ENCODE measurements around the gene CENPE.
A peak's percentile ranks its signal among the peaks of the same experiment; 100 is the strongest.

Gene CENPE

DNA sequence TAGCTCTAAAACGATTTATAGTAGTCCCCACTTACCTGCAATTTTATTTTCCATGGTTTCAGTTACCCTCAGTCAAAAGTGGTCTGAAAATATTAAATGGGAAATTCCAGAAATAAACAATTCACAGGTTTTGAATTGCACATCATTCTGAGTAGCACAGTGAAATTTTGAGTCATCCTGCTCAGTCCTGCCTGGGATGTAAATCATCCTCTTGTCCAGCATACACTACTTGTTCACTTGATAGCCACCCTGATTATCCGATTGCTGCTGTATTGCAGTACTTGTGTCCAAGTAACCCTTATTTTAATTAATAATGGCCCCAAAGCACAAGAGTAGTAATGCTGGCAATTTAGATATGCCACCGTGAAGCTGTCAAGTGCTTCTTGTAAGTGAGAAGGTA lies 75.0 kb downstream of the CENPE start:
- no peak for DNase-seq (ENCODE audit: low spot score)

DNA sequence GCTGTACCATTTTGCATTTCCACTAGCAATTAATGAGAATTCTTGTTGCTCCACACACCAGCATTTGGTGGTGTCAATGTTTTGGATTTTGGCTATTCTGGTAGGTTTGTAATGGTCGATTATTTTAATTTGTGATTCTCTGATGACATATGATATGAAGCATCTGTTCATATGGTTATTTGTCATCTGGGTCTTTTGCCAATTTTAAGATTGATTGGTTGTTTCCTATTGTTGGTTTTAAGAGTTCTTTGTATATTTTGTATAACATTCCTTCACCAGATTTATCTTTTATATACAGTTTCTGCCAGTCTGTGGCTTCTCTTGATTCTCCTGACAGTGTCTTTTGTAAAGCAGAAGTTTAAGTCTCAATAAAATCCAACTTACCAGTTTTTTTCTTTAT lies 80.0 kb downstream of the CENPE start:
- DNase-seq (ENCODE audit: low spot score): no peak

DNA sequence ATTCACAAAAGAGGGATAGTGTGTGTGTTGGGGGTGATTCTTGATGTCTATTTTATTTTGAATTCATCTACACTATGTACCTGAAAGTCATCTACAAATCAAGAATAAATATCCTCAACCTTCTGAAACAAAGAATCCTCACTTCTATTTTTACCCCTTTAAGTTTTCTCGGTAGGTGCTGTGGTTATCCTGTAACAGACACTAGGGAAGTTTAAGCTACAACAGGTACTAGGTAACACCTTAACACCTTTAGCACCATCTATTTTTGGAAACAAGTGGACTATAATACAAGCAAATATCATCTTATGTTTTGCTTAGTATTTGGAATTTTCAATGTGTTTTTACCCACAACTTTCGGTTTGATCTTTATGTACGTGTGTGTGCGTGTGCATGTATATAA lies 86.5 kb downstream of the CENPE start:
- no peak for DNase-seq (ENCODE audit: low spot score)

DNA sequence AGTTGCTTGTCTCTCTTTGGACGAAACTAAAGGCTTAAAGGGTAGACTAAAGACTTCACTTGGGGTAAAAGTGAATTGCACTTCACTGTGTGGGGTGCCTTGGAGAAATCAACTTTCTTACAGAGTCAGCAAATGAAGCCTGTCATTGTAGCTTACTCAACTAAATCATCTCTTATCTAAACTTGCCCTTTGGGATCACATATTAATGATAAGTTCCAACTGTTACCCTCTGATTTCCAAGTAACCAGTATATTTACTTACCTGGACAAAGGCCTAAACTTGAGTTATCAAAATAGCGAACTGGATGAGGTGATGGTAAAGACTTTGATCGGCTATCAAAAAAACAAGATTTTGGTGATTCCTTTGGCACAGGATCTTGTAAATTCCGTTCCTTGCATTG lies 89.6 kb downstream of the CENPE start:
- DNase-seq (ENCODE audit: low spot score): no peak

DNA sequence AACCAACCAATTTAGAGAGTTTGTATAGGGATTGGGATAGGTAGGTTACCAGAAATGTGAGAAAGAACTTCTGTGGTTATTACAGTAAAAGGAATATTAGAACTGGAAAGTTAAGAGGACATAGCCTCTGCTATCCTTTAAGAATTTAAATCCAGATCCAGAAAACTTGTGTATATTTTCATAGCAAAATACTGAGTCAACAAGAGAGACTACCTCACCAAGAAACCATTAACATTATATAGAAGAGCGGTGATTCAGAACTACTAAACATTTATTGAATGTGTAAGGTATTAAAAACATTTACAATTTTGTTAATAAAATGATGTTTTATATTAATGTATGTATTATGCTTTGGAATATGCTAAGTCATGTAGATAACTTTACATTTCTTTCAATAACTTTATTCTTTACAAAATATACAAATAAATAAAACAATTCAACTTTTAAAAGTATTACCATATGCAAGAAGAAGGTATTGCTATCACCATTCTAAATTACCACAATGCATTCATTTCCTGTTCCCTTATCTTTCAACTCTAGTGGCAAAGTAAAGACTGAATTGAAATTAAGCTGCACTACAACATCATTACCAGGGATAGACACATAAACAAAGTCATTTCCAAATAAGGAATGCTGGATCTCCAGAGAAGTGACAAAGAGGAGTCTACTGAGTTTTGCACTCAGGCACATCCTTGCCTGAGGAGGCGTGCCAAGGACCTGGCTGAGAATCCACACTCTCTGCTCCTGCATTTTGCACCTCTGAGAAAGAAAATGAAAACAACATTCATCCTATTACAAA lies 92.4 kb downstream of the CENPE start:
- no peak for DNase-seq (ENCODE audit: low spot score)

DNA sequence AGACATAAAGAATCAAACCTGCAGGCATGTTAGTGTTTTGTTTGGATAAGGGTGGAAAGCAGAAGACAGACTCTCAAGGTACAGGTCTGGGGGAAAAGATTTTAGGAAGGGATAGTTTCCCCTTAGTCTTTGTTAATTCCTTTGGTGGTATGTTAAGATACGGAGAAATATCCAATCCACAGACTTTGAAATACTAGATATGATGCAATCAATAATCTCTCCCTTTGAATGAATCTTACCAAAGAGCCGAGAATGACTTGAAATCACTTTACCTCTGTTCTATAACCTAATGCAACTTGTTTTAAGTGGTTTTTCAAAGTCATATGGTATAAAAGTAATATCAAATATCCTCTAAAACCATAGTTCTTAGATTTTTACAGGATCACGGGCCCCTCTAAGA lies 93.3 kb downstream of the CENPE start:
- DNase-seq (ENCODE audit: low spot score): no peak

DNA sequence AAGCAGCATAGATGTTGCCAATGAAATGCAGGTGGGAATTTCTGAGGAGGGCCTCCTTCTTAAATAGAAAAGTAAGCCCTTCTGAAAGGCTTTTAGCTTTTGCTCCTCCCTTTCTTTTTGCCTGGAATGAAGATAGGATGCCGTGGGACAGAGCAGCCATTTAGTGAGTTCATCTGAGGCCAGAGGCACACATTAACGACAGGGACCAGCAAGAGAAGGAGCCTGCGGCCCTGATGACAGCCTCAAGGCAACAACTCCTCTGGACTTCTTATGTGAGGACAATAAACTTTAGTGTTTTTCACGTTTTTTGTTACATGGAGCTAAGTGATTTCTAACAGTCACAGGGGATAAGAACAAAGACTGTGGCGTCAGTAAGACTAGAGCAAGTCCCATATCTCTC lies 97.5 kb downstream of the CENPE start:
- no peak for DNase-seq (ENCODE audit: low spot score)

DNA sequence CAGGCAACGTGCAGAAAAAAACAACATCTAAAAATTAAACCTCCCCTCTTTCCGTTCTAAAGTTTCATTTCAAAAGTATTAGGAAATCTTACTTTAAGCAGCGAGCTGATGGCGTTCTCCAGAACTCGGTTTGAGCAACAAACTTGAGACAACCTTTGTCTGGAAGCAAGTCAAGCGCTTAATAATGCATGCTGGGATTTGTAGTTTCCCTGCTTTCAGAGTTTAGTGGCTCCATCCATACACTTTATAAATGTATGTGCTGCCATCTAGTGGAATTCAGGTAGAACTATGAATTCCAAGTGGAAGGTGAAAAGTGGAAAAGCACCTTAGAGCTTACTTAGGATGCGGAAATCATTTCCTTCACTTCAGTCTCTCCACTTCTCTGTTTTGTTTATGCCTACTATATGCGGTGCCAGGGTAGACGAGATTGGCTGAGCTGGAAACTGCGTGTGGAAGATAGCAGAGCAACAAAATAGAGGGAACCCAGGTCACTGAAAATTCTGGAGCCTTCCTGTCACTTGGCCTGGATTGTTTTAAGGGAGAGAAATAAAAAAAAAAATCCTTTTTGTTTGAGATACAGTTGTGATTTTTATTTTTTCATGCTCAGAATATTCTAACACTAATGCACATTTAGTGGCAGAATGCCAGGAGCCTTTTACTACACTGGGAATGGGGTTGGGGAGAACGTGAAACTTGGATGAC lies 98.3 kb downstream of the CENPE start, which contains the start of gene BDH2:
TSS of gene BDH2 (minus strand) at position 144 of the 702 bp plus-strand sequence. CDS start 3,580 bp downstream, outside the sequence.
- DNase-seq (ENCODE audit: low spot score): peak; percentile 90

DNA sequence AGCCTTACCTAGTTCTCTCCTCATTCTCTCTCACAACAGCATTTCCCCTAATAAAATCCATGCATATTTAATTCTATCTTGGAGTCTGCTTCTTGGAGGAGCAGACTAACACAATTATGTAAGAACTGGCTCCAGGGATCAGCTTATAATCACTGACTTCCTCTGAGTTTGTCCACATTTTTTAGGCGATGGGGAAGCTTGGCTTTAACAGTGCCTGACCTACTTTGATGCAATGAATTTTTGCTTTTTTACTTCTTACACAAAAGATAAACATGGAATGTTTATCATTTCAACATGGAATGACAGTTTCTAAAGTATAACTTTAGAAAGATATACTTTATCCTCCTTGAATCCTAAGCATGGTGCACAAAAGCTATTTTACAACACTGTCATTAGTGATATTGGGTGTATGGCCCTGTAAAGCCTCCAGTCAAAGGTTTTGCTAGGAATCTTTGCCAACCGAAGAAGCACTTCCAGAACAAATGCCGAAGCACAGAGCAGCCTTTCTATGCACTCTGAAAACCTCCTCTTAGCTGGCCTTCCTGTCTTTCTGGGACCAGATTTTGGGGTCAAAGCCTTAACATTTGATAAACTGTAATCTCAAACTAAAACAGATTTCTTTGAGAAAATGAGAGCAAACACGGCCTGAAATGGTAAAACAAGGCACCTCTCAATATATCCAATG lies 99.2 kb downstream of the CENPE start:
- no peak for DNase-seq (ENCODE audit: low spot score)

DNA sequence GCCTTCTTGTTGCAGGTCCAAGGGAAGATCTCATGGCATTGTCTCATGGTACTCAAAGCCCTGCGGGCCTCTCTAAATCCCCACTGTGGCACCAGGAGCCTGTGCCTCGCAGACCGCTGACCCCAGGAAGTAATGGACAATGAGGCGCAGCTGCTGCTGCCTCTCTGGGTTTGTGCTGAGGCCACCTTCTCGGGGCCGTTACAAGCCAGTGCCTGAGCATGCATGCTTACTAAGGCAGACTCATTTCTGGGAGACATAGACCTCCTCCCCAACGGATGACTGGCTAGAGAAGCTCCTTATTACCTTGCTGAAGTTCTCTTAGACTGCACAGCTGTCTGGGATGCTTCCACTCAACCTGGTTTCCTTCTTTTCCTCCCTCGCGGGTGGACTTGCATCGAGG lies 99.8 kb downstream of the CENPE start:
- DNase-seq (ENCODE audit: low spot score): no peak

DNA sequence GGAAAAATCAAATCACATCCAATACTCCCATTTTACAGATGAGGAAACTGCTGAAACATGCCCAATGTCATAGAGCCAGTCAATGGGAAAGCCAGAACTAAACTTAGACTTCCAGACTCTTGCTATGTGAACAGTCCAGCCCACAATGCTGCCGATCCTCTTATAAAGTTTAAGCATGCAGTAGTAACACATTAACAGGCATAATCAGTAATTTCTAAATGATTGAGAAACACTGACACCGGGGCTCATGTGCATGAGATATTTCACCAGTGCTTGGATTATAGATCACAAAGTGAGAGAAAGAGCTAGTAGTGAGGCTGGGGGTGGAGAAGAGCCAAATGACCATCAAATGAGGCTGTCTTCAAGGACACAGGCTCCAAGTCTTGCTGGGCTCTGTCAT lies 101.0 kb downstream of the CENPE start:
- DNase-seq (ENCODE audit: low spot score): no peak

DNA sequence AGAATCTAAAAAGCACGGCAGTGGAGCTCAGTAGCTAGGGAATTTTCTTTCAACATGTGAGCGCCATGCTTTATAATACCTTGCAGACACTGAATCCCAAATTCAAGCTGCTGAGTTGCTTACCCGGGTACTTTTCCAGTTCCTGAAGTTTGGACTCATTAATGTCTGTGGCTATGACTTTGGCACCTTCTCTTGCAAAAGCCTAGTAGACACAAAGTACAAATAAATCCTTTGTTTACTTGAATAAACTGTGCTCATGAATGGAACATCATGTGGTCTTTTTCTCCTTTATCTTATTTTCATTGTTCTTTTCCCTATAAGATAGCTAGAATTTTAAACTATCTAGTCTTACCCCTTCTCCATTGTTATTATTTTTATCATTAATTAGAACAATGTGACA lies 103.1 kb downstream of the CENPE start:
- DNase-seq (ENCODE audit: low spot score): no peak

DNA sequence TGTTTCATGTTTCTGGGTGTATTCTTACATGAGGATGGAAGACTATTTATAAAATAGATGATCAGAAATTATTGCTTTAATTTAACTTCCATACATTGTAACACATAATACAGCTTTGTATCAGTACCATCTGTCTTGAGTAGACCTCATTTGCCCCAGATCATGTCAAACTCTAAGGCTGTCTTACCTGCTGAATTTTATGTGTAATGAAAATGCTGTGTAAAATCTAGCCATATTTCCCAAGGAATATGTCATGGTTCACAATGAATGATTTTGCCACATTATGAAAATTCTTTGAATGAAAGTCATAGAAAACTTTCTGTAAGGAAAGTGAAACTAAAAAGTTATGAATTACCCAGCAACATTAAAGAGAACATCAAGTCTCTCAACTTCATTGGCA lies 105.9 kb downstream of the CENPE start:
- DNase-seq (ENCODE audit: low spot score): no peak

DNA sequence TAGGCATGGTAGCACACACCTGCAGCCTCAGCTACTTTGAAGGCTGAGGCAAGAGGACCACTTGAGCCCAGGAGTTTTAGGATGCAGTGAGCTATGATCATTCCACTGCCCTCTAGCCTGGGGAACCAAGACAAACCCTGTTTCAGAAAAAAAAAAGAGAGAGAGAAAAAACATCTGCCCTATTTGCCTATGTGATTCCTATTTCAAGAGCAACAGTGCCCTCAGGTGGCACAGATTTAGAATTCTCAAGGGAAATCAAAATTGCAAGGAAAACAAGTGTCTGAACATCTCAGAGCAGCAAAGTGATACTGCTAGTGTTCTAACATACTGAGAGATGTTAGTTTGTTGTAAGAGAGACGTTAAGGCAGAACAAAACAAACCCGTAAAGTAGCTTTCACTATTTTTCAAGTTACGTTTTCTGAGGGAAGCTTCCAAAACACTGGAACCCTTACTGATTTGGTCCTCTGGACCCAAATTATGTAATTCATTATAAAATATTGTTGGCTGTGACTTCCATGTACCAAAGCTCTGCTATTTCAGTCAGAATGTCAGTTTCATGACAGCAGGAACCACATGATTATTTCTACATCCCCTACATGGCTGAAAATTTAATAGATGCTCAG lies 106.4 kb downstream of the CENPE start:
- DNase-seq (ENCODE audit: low spot score): peak; percentile 59

DNA sequence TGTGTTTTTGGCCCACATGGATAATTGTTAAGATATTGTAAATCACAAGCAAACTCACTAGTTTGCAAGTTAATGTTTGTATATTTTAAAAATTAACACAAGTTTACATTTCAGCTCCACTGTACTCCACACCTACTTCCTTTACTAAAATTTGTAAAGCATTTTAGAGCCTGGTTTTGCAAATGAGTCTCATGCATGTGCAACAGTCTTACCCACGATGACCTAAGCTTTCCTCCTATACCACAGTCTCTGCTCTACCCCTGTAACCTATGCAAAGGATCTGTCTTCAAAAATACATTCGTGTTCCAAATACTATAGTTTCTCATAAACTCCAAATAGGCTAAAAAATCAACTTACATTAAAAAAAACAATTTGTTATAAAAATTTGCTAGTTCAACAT lies 108.7 kb downstream of the CENPE start:
- DNase-seq (ENCODE audit: low spot score): no peak

DNA sequence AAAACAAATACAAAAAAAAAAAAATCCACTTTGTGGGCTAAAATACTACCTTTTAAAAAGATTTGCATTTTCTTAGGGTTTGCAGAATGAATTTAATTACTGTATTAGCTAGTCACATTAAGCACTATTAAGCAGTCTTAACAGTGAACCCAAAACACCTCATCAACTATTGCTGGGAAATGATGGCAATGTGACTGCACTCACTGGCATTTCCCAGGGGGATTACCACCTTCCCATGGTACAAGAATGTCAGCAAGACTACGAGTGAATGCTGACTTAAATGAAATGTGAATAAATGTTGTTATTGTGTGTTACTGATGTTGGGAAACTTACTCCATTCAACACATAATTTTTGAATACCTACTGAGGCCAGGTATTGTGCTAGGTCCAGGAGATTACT lies 111.6 kb downstream of the CENPE start:
- no peak for DNase-seq (ENCODE audit: low spot score)

DNA sequence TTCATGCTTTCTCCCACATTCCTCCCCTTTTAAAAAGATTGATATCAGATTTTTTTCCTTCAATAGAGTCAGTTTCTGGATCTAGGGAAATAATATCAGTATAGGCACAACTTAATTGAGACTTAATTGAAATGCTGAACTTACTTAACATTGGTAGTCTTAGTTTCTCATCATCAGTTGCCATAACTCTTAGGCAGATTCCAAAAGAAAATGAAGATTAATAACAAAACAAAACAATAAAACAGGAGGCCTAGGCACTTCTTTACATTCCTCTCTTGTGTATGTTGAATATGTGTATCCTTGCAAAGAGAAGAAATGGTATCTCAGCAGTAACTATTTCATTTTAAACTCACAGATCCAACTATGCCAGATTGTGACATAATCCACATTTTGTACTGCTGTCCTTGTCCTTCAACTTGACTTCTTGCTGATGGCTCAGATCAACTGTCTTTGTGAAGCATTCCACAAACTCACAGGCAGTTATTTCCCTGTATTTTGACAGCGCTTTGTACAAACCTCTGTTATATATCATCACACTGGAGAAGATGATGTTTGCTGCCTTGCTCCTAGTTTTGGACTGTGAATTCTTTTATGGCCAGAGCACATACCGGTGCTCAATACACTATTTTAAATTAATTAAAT lies 112.5 kb downstream of the CENPE start:
- DNase-seq (ENCODE audit: low spot score): no peak

DNA sequence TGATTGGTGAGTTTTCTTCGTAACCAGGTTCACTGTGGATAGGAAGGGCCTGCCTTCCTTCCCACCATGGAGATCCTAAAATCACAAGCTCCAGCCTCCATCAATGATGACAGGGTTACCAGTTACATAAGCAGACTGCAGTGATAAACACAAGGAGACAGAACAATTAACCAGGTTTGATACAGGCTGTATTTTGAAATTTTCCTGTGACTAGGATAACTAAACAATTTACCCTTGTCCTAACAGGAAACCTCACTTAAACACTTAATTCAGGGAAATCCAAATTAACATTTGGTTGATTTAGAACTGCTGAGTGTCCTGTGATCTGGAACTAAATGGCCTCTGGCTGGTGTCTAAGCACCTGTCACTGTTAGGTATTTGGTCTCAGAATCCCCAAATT lies 118.5 kb downstream of the CENPE start:
- no peak for DNase-seq (ENCODE audit: low spot score)

DNA sequence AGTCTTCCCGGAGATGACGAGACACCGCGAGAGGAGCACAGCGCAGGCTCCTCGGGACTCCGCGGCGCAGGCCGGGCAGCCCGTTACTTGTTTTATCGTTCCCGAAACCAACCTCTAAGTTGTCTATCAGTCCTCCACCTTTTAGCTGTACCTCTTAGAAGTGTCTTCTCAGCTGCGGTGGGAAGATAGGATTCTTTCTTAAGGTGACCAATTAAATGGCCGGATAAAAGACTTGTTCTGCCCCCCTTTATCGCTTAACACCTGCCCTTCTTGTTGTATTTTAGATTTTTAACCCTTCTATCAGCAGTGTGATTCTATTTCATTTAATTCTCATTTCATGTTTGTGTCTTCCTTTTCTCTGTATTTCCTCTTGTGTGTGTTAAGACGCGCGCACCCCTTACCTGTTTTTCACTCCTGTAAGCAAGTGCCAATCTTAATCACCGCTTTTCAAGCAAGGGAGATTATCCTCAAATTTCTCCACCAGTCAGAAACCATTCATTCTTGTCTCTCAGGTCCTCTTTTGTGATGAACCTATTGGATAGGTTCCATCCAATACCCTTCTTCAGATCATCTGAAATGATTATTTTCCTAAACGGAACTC lies 121.3 kb downstream of the CENPE start, which contains the start of gene SLC9B2:
TSS of gene SLC9B2 (minus strand) at position 15 of the 601 bp plus-strand sequence. CDS start 9,211 bp downstream, outside the sequence.
- peak; percentile 13 for DNase-seq (ENCODE audit: low spot score)

DNA sequence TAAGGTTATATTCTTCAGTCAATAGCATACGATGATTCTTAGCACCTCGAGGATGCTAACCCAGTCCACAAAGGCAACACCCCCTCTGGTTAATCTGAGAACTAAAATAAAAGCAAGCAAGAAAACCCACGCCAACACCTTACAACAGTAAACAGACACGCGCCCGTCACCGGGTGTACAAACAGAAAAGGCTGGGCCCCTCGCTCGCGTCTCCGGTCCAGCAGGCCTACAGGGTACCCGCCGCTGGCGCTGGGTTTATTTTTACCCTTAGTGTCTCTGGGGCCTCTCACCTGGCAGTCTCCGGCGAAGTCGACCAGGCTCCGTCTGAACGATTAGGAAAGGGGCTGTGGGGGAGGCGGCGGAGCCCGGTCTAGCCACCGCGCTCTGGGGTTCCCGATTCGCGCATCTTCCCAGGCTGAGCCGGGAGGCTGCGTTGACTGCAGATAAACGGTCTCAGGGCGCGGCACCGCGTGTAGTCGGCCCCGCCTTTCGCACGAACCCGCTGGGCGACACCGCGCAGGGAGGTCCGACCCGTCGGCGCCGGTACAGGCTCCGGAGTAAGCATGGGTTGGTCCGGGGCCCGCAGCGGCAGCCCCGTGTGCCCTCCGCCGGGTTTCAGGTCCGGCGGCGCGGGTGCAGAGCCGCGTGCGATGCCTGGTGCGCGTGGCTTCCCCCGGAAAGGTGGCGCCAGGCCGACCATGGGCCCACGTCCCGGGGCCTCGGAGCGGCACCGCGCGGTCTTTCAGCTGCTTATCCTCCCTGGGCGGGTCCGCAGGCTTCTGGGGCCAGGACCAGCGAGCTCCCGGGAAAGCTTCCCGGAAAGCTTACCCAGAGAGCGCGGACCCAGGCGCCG lies 122.0 kb downstream of the CENPE start:
- DNase-seq (ENCODE audit: low spot score): peak; percentile 65
